ENCODE results near the gene ALDH8A1. TPM values are rescaled to one million over a fixed set of nuclear protein-coding genes. Genes with fewer than 3 reads are reported as not detected.

ALDH8A1 gene
- polyA plus RNA-seq, 3 donors = 0.77 TPM; not detected in 2

GRCh38 chr6:134990262-134990661 is 40.4 kb upstream of the ALDH8A1 start:
- no peak overlapping the region for H3K4me3 Mint-ChIP-seq
- peaks cover 46 to 61% of the 10 kb centered on the region in 2 donors for H3K36me3 Mint-ChIP-seq
- intact Hi-C loops (cut with micrococcal nuclease) = no loop called here
- H3K27ac Mint-ChIP-seq = no peak overlapping the region
- no peaks in the 10 kb centered on the region for H3K27me3 Mint-ChIP-seq (ENCODE audit: low read depth in 3 of 3)
- H3K27ac ChIP-seq (ENCODE audit: low read depth in 1 of 2, low read length in 2 of 2) = no peak overlapping the region
- no peak overlapping the region for H3K9ac ChIP-seq (ENCODE audit: insufficient read depth, low read length, poor library complexity, severe bottlenecking)
- H3K79me2 ChIP-seq (ENCODE audit: insufficient read depth, low read length) = no peaks in the 10 kb centered on the region
- H3K4me1 Mint-ChIP-seq = peaks cover 2% of the 10 kb centered on the region
- H3K9me3 ChIP-seq (replicated peaks in 1 of 2; ENCODE audit: control insufficient read depth in 1 of 2, insufficient read depth in 1 of 2, low read length in 2 of 2) = no peaks in the 10 kb centered on the region
- H3K4me1 ChIP-seq (ENCODE audit: control insufficient read depth in 1 of 2, insufficient read depth in 2 of 2, low read length in 2 of 2) = no peaks in the 10 kb centered on the region
- H3K4me3 ChIP-seq (replicated peaks in 1 of 3; ENCODE audit: low read depth in 2 of 3, low read length in 3 of 3) = no peak overlapping the region
- no peaks in the 10 kb centered on the region for H4K20me1 ChIP-seq (ENCODE audit: insufficient read depth, low read length)
- no peak overlapping the region for H2AFZ ChIP-seq (ENCODE audit: insufficient read depth, low read depth, low read length, poor library complexity, severe bottlenecking)
- H3K27me3 ChIP-seq (ENCODE audit: control insufficient read depth in 2 of 2, insufficient read depth in 2 of 2, low read length in 2 of 2) = no peaks in the 10 kb centered on the region
- H3K36me3 ChIP-seq (replicated peaks in 1 of 2; ENCODE audit: control insufficient read depth in 1 of 2, insufficient read depth in 2 of 2, low read length in 2 of 2) = peaks cover 62 to 87% of the 10 kb centered on the region in 2 donors
- H3K4me2 ChIP-seq (replicated peaks; ENCODE audit: extremely low read depth, low read length, poor library complexity, severe bottlenecking) = no peak overlapping the region
- WGBS (ENCODE audit: insufficient coverage) = 100% methylated on average over 1 of the region's 3 CpGs
- no peak for DNase-seq
- no peak for TF ChIP-seq CTCF (IDR thresholded peaks at IDR 0.05)
- H3K9me3 Mint-ChIP-seq = no peaks in the 10 kb centered on the region

- Histone ChIP-seq H2AFZ (ENCODE audit: insufficient read depth, low read depth, low read length, poor library complexity, severe bottlenecking) (no peak overlapping the region), H3K27ac (ENCODE audit: low read depth in 1 of 2, low read length in 2 of 2) (no peak overlapping the region), H3K36me3 (replicated peaks in 1 of 2; ENCODE audit: control insufficient read depth in 1 of 2, insufficient read depth in 2 of 2, low read length in 2 of 2) (peaks cover 56 to 88% of the 10 kb centered on the region in 2 donors), H3K4me1 (ENCODE audit: control insufficient read depth in 1 of 2, insufficient read depth in 2 of 2, low read length in 2 of 2) (peaks cover 0 to 5% of the 10 kb centered on the region in 2 donors), H4K20me1 (ENCODE audit: insufficient read depth, low read length) (no peaks in the 10 kb centered on the region), H3K4me2 (replicated peaks; ENCODE audit: extremely low read depth, low read length, poor library complexity, severe bottlenecking) (no peak overlapping the region), H3K27me3 (ENCODE audit: control insufficient read depth in 2 of 2, insufficient read depth in 2 of 2, low read length in 2 of 2) (no peaks in the 10 kb centered on the region), H3K4me3 (replicated peaks in 1 of 3; ENCODE audit: low read depth in 2 of 3, low read length in 3 of 3) (no peak overlapping the region), H3K79me2 (ENCODE audit: insufficient read depth, low read length) (no peaks in the 10 kb centered on the region), H3K9ac (ENCODE audit: insufficient read depth, low read length, poor library complexity, severe bottlenecking) (no peak overlapping the region), H3K9me3 (replicated peaks in 1 of 2; ENCODE audit: control insufficient read depth in 1 of 2, insufficient read depth in 1 of 2, low read length in 2 of 2) (no peaks in the 10 kb centered on the region)
- H3K36me3 Mint-ChIP-seq = peaks cover 56 to 67% of the 10 kb centered on the region in 2 donors
- H3K4me1 Mint-ChIP-seq = peaks cover 7% of the 10 kb centered on the region
- H3K27me3 Mint-ChIP-seq (ENCODE audit: low read depth in 3 of 3) = no peaks in the 10 kb centered on the region
- H3K4me3 Mint-ChIP-seq = no peak overlapping the region
- TF ChIP-seq CTCF (IDR thresholded peaks at IDR 0.05) = no peak
- intact Hi-C loops (cut with micrococcal nuclease) = no loop called here
- DNase-seq = no peak
- WGBS (ENCODE audit: insufficient coverage) = no CpG with 5 or more reads among the region's 1 CpG
- H3K9me3 Mint-ChIP-seq = no peaks in the 10 kb centered on the region
- H3K27ac Mint-ChIP-seq = peak overlapping the region in 2 of 7 donors; percentile 15 to 22
These were observed 34.9 kb upstream of the ALDH8A1 start for GRCh38 chr6:134984821-134985220.

All from CD14-positive monocyte (primary cell).